Measurements from ENCODE around the gene LTBP3.

GRCh38 chr11:65549096-65549495 lies 9.1 kb downstream of the LTBP3 start:
- no peak for TF ChIP-seq CTCF (conservative IDR thresholded peaks at IDR 0.05; ENCODE audit: low read length)
- TF ChIP-seq EZH2phosphoT487 (IDR thresholded peaks at IDR 0.05; ENCODE audit: borderline replicate concordance): no peak
